Left renal pelvis (tissue), 4 donors: ENCODE results near the gene FAM25A. TPM values are rescaled to one million over a fixed set of nuclear protein-coding genes. Genes with fewer than 3 reads are reported as not detected.
"Not testable (repeated sequence)": the region's sequence is repeated elsewhere in the genome, so short reads cannot be mapped to it uniquely, and the experiment has no call there.

Experiments
- DNase-seq, 4 donors: peaks; one replicate each; pipeline ENCODE4 v3.0.0-alpha.2; 2013; ENCODE audit warnings: low read depth in 4 of 4, low spot score in 3 of 4
- polyA plus RNA-seq, 4 donors: library from polyadenylated mRNA; unstranded; fragments of 120-200 nt; gene quantifications; one replicate each; pipeline ENCODE4 v1.2.1, GENCODE V29; 2013; ENCODE audit not compliant: insufficient read length in 4 of 4

Gene FAM25A
- not detected for polyA plus RNA-seq

GRCh38 chr10:87020056-87020455, at the start of gene FAM25A:
Gene FAM25A (plus strand): TSS chr10:87020294. CDS start chr10:87020325, 31 bp downstream.
- DNase-seq = not testable (repeated sequence)

- DNase-seq = no peak
Measured at GRCh38 chr10:86970982-86971231, 49.2 kb upstream of the FAM25A start.

- DNase-seq = peak in 1 of 4 donors; percentile 65
Measured at GRCh38 chr10:86971232-86971991, 48.7 kb upstream of the FAM25A start.

- DNase-seq = no peak
Measured at GRCh38 chr10:86972613-86973380, 47.3 kb upstream of the FAM25A start.

GRCh38 chr10:86974484-86974883, 45.6 kb upstream of the FAM25A start:
- DNase-seq = no peak

- no peak for DNase-seq
Measured at GRCh38 chr10:86976362-86977056, 43.6 kb upstream of the FAM25A start.

GRCh38 chr10:86978457-86978856, 41.6 kb upstream of the FAM25A start:
- DNase-seq = not testable (repeated sequence)

- no peak for DNase-seq
Measured at GRCh38 chr10:86979296-86979818, 40.7 kb upstream of the FAM25A start.

- DNase-seq = no peak
Measured at GRCh38 chr10:86979977-86980448, 40.1 kb upstream of the FAM25A start.

GRCh38 chr10:86981020-86981419, 39.1 kb upstream of the FAM25A start:
- DNase-seq = not testable (repeated sequence)

GRCh38 chr10:86981716-86982115, 38.4 kb upstream of the FAM25A start:
- no peak for DNase-seq

GRCh38 chr10:86984498-86984897, 35.6 kb upstream of the FAM25A start:
- not testable (repeated sequence) for DNase-seq

GRCh38 chr10:86988520-86988919, 31.6 kb upstream of the FAM25A start:
- DNase-seq = no peak

GRCh38 chr10:86991362-86991761, 28.7 kb upstream of the FAM25A start:
- DNase-seq = not testable (repeated sequence)

GRCh38 chr10:86992456-86992855, 27.6 kb upstream of the FAM25A start:
- DNase-seq = no peak

- DNase-seq = no peak
Measured at GRCh38 chr10:86992929-86993328, 27.2 kb upstream of the FAM25A start.

- not testable (repeated sequence) for DNase-seq
Measured at GRCh38 chr10:86999802-87000403, 20.2 kb upstream of the FAM25A start.

GRCh38 chr10:87000491-87000890, 19.6 kb upstream of the FAM25A start:
- DNase-seq = no peak

GRCh38 chr10:87007124-87007523, 13.0 kb upstream of the FAM25A start:
- not testable (repeated sequence) for DNase-seq

- DNase-seq = not testable (repeated sequence)
Measured at GRCh38 chr10:87007674-87008073, 12.4 kb upstream of the FAM25A start.

- DNase-seq = not testable (repeated sequence)
Measured at GRCh38 chr10:87008303-87008702, 11.8 kb upstream of the FAM25A start.
